Measurements from ENCODE around the gene TMOD1. TPM values are rescaled to one million over a fixed set of nuclear protein-coding genes. Genes with fewer than 3 reads are reported as not detected.
"Not testable (repeated sequence)": the region's sequence is repeated elsewhere in the genome, so short reads cannot be mapped to it uniquely, and the experiment has no call there.

Gene TMOD1
- polyA plus RNA-seq, 1 donor = 145 TPM

- DNase-seq = no peak
These were observed 97.9 kb downstream of the TMOD1 start for GRCh38 chr9:97599314-97599846.

- DNase-seq = no peak
These were observed 99.2 kb downstream of the TMOD1 start for GRCh38 chr9:97600531-97601227.

- no peak for DNase-seq
These were observed 99.9 kb downstream of the TMOD1 start for GRCh38 chr9:97601228-97601898.

DNA sequence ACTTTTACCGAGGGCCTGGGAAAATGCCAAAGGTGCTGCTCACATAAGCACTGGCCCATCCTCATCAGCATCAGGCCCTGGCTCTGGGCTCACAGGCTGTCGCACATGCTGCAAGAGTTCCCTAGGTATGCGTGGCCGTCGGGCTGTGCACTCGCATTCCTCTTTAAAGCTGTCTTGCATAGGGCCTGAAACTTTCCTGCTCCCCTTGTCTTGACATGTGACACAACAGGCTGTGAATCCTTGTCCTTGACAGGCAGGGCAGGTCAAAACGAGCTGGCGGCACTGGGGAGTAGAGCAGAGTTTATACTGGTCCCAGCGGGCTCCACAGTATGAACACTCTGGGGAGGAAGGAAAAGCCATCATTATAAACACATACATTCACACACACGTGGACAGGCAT is 101.0 kb downstream of the TMOD1 start:
- no peak for DNase-seq

- no peak for DNase-seq
These were observed 103.6 kb downstream of the TMOD1 start for GRCh38 chr9:97604901-97605645.

DNA sequence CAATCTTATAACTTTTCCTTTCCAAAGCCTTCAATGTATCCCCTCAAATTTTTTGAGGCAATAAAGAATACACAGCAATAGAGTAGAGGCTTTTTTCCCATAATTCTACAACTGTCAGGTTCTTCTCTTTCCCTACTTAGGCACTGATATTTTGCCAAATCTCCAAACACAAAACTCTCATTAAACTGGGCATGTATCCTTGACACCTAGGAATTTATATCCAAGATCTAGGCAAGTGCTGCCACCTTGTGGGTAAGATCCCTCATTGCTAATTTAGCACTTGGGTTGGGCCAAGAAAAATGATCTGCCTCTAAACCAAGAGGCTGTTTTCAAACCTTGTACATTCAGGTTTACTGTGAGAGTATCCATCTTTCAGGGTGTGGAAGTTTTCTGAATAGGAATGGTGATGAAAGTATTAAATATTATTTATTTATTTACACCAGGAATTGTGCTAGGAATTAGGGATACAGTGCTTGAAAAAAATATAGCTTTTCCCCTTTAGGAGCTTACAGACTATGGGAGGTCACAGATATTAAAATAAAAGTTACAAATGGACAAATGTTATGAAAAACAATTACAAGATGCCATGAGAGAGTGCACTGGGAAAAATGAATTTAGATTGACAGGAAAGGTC is 114.1 kb downstream of the TMOD1 start:
- peak; percentile 31 for DNase-seq

- DNase-seq = no peak
These were observed 116.5 kb downstream of the TMOD1 start for GRCh38 chr9:97617939-97618416.

- not testable (repeated sequence) for DNase-seq
These were observed 118.6 kb downstream of the TMOD1 start for GRCh38 chr9:97620063-97620462.

GRCh38 chr9:97622483-97622882 is 121.0 kb downstream of the TMOD1 start:
- DNase-seq = not testable (repeated sequence)

GRCh38 chr9:97623946-97624345 is 122.5 kb downstream of the TMOD1 start:
- DNase-seq = no peak

- DNase-seq = no peak
These were observed 124.2 kb downstream of the TMOD1 start for GRCh38 chr9:97625620-97626019.

DNA sequence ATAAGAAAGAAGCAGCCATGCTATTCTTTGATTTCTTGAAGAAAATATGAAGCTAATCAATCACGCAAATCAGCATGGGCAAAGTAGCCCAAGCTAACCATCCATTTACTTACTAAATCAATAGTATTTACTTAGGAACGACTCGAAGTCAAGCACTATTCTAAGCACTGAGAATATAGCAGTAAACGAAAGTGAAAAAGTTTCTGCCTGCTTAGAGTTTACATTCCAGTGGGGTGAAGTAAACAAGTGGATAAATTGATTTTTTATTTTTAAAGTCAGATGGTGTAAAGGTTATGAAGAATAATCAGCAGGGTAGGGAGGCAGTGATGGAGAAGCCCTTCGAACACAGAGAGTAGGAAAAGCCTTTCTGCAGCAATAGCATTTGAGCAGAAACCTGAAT is 126.2 kb downstream of the TMOD1 start:
- no peak for DNase-seq

- DNase-seq = no peak
These were observed 127.2 kb downstream of the TMOD1 start for GRCh38 chr9:97628668-97629067.

GRCh38 chr9:97629156-97629555 is 127.7 kb downstream of the TMOD1 start:
- DNase-seq = no peak

GRCh38 chr9:97630591-97630990 is 129.1 kb downstream of the TMOD1 start:
- DNase-seq = no peak

- DNase-seq = no peak
These were observed 130.9 kb downstream of the TMOD1 start for GRCh38 chr9:97632248-97632984.

DNA sequence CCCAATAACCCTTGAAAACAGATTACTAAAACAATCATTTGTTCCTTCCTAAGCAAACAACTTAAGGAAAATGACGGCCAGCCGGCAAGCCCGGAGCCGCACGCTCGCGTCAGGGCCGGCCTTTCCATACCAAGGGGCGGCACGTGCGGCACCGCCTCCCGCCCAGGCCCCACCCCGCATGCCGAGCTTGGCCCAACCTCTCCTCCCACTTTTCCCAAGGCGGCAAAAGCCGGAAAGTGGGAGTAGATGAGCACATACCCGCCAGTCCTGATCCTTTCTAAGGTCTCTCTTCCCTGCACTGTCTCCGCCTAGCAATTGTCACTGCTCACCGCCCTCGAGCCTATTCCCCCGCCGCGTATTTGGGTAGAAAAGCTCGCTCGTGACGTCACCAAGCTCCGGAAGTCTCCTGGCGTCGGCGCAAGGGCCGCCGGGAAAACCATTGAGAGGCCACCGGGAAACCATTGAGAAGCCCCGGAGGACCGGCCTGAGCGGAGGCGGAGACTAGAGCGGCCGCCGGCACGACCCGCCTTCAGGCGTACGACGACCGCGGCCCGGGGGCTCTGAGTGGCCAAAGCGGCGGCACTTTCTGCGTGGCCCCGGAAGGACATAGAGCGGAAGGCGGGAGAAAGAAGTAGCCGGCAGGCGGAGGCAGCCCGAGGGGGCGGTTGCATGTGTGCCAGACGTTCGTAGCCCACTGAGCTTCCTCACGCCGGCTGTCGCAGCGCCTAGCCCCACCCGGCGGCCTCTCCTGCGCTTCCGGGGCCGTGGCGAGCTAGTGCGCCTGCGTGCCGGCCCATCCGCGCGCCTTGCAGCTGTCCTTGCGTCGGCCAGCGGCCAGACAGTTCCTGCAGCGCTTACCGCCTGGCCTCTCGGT is 131.8 kb downstream of the TMOD1 start, which contains the start of the genes NCBP1 and TSTD2:
TSS of gene NCBP1 (plus strand) at position 837 of the 874 bp plus-strand sequence. CDS start 61 bp downstream, outside the sequence.
TSS of gene TSTD2 (minus strand) at position 384 of the 874 bp plus-strand sequence. CDS start 5,806 bp downstream, outside the sequence.
- DNase-seq = peak; percentile 96

DNA sequence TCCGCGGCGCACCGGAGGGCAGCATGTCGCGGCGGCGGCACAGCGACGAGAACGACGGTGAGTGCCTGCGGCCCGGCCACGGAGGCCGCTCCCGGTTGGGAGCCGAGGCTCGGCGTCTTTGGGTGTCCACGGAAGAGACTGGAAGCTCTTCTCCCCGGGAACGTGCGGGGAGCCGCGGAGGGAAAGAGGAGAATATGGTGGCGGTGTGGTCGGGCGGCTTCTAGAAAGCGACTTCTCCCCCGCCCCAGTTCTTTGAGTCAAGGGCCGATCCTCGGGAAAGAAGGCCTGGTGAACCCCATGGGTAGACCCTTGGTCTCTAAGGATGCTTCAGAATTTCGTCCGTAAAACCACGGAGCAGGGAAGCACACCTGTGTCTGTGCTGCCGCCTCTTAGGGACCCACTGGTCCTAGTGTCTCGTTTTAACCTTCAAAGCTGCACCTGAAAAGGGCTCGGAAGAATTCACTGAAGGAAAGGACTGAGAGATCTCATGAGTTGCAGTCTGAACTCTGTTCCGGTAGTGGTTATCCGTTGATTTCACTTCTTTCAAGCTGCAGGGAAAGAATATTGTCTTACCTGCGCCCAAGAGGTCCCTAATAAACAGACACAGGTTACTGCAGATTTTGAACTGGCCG is 132.5 kb downstream of the TMOD1 start:
- DNase-seq = no peak

DNA sequence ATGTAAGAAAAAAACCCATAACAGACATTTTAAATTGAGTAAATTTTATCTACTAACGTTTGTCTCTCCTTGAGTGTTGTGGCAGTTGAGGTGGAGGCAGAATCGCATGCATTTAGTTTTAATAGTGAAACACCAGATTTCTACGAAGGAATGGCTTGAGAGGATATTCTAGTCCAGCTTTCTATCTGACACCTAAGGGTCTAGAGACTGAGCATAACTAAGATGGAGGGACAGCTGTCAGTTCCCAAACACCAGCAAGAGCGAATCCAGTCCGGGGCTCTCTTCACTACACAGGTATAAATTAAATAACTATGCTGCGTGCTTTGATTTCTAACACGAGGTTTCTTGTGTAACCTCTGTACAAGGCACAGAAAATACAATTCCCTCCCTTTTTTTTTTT is 133.6 kb downstream of the TMOD1 start:
- no peak for DNase-seq

DNA sequence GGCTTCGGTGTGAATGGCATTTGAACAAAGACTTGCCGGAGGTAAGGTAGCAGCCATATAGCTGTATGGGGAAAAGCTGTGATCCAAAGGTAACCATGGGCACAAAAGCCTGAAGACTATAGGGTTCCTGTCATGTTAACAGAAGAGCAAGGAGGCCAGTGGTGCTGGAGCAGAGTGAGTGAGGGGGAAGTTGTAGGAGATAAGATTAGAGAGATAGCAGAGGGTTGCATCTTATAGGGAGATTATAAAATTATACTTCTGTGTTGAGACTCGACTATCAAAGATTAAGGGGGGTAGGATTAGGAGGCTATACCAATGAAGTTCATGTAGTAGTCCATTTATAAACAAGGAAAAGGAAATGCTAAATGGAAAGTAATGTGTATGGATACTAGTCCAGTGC is 135.4 kb downstream of the TMOD1 start:
- no peak for DNase-seq

All from hindlimb muscle (tissue), 1 donor.